Upper lobe of left lung (tissue), 4 donors: ENCODE data around the gene FCHO1.

ENCODE experiments used
- CTCF ChIP-seq, 6 experiments: fragments of 450-650 bp in 4 of 6; fragments of 200-600 bp in 2 of 6; sonication (generic) in 2 of 6; IDR thresholded peaks; one replicate each; pipeline ENCODE4 v1.5.1; 2016 to 2019; ENCODE audit warnings: antibody characterized with exemption in 6 of 6
- POLR2A ChIP-seq, 4 donors: fragments of 450-650 bp; IDR thresholded peaks; one replicate each; pipeline ENCODE4 v1.5.1; 2016 to 2017; ENCODE audit warnings: antibody characterized with exemption in 4 of 4, mild to moderate bottlenecking in 2 of 4
- POLR2AphosphoS5 ChIP-seq, 2 donors: sonication (generic); formaldehyde crosslinking; IDR thresholded peaks; one replicate each; pipeline ENCODE4 v1.5.1; 2017; ENCODE audit warnings: antibody characterized with exemption in 2 of 2

- TF ChIP-seq POLR2AphosphoS5 (IDR thresholded peaks at IDR 0.05) (no peak), POLR2A (IDR thresholded peaks at IDR 0.05) (no peak), CTCF (IDR thresholded peaks at IDR 0.05) (no peak)
Observed at GRCh38 chr19:17780781-17781180, 29.5 kb downstream of the FCHO1 start.
